H1 (cell line): ENCODE data around the gene ZBTB34. TPM values are rescaled to one million over a fixed set of nuclear protein-coding genes. Genes with fewer than 3 reads are reported as not detected.

Source experiments
- CHD7 ChIP-seq: fragments of 300-600 bp; sonication (generic); IDR thresholded peaks from 2 replicates; pipeline ENCODE4 v1.7.1; 2012; ENCODE audit warnings: low read length, moderate library complexity, mild to moderate bottlenecking, inconsistent platforms; ENCODE audit not compliant: insufficient replicate concordance
- EP300 ChIP-seq, 2 experiments: IDR thresholded peaks; 1 replicate in 1 of 2; 2 replicates in 1 of 2; pipeline ENCODE4 v1.6.1; 2011 to 2012; ENCODE audit warnings: low read depth in 2 of 2, low read length in 2 of 2, mild to moderate bottlenecking in 2 of 2, borderline replicate concordance in 1 of 2, inconsistent platforms in 1 of 2, moderate library complexity in 1 of 2
- EZH2 ChIP-seq: fragments of 200-600 bp; sonication (generic); IDR thresholded peaks from 2 replicates; pipeline ENCODE4 v1.7.1; 2012; ENCODE audit warnings: low read depth, mild to moderate bottlenecking, moderate library complexity, low read length, inconsistent platforms; ENCODE audit not compliant: severe bottlenecking
- FOSL1 ChIP-seq: IDR thresholded peaks from 2 replicates; pipeline ENCODE4 v1.6.1; 2011; ENCODE audit warnings: mild to moderate bottlenecking, low read depth, low read length, moderate library complexity; ENCODE audit not compliant: insufficient read depth
- HDAC6 ChIP-seq: IDR thresholded peaks from one replicate; pipeline ENCODE4 v1.7.1; 2012; ENCODE audit warnings: low read depth, mild to moderate bottlenecking, inconsistent platforms, low read length, moderate library complexity
- KDM5A ChIP-seq: fragments of 200-600 bp; IDR thresholded peaks from 2 replicates; pipeline ENCODE4 v1.7.1; 2012; ENCODE audit warnings: mild to moderate bottlenecking, low read length, inconsistent platforms, mixed read lengths
- NRF1 ChIP-seq: IDR thresholded peaks from 2 replicates; pipeline ENCODE4 v1.6.1; 2011; ENCODE audit warnings: mild to moderate bottlenecking, low read depth, low read length, improper control_type of control experiment
- RNF2 ChIP-seq: fragments of 200-900, 300-1000 bp; sonication (generic); IDR thresholded peaks from 2 replicates; pipeline ENCODE4 v1.7.1; 2016; ENCODE audit warnings: borderline replicate concordance, low read depth, mild to moderate bottlenecking, antibody characterized with exemption, low read length; ENCODE audit not compliant: poor library complexity, severe bottlenecking; ENCODE audit errors: missing control alignments
- SIX5 ChIP-seq: IDR thresholded peaks from 2 replicates; pipeline ENCODE4 v1.6.1; 2011; ENCODE audit warnings: mild to moderate bottlenecking, low read depth, low read length
- SP2 ChIP-seq: IDR thresholded peaks from 2 replicates; pipeline ENCODE4 v1.6.1; 2012; ENCODE audit warnings: mild to moderate bottlenecking, low read length, inconsistent platforms
- SUZ12 ChIP-seq: fragments of 200-600 bp; sonication (generic); IDR thresholded peaks from 2 replicates; pipeline ENCODE4 v1.6.1; 2012; ENCODE audit warnings: mild to moderate bottlenecking, inconsistent platforms, low read length, moderate library complexity, mixed read lengths
- polyA plus RNA-seq, 7 experiments: library from polyadenylated mRNA; depleted of rRNA in 3 of 7; stranded (reverse) in 5 of 7; unstranded in 2 of 7; fragments of >200 nt in 5 of 7; fragments of 200-250 nt in 2 of 7; gene quantifications; 1 replicate in 5 of 7; 2 replicates in 1 of 7; 4 replicates in 1 of 7; pipeline versions ENCODE4 v1.2.1 to v1.2.3, GENCODE V29; 2011 to 2013; ENCODE audit warnings: missing spikeins in 2 of 7, mixed read lengths in 2 of 7
- total RNA-seq: library from RNA; stranded (reverse); fragmentation: NEBNext Ultra II Directional; extraction: Animal tissue kit (Norgen Biotek cat#: 25700); gene quantifications from 2 replicates; pipeline ENCODE4 v1.2.1, GENCODE V29; 2021

The ZBTB34 gene
- total and polyA plus RNA-seq, 2 of the 8 experiments (the other 6 are each of a cell fraction or from before 2014, with no cell fraction given) = 8.2 to 15.9 TPM

- TF ChIP-seq CHD7 (no peak), SUZ12 (no peak), RNF2 (no peak), EZH2 (no peak), FOSL1 (no peak), SIX5 (no peak), SP2 (no peak), NRF1 (no peak), KDM5A (no peak), HDAC6 (no peak), EP300 (IDR thresholded peaks at IDR 0.05; ENCODE audit: borderline replicate concordance in 1 of 2, low read depth in 2 of 2, low read length in 2 of 2) (no peak)
Measured at GRCh38 chr9:126891676-126892075, 31.2 kb downstream of the ZBTB34 start (continued).
